AML-193 (cell line): Measurements from ENCODE around the gene ETV6.

ENCODE experiments used
- DNase-seq, 2 experiments: peaks; one replicate each; lab custom pipeline; 2025; lab: John Stamatoyannopoulos, UW

The ETV6 gene

DNA sequence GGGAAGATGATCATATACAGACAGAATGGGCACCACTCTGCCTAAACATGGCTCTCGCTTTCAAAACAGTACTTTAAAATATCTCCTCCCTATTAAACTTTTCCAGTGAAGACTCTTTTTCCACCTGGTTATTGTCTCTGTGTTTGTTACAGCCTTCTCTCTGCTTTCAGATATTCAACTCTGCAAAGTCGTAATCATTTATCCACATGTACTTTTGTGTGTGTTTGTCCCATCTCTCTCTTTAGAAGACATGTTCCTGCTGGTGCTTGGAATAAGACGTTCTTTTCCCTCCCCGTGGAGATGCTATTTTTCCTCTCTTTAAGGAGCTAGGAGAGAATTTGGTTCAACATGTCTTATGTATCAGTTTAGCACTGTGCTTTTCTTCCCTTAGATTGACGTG, 45.1 kb downstream of the ETV6 start:
- DNase-seq, result no peak

DNA sequence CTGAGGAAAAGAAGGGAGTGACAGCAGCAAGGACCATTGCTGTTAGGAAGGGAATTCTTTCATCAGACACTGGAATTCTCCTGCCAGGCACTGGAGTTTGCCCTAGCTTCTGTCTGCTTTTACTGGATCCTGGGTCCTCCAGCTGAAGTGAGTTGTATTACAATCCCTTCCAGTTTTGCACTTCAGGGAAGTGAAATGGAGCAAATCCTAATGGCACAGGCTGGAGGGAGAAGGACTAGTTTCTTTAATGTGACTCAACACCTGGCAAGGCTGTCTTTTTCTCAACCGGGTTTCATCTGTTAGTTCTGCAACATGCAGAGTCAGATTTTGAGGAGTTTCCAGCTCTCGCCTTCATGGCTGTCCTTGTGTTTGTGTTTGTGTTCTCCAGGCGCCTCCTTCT, 45.8 kb downstream of the ETV6 start:
- DNase-seq, result no peak

DNA sequence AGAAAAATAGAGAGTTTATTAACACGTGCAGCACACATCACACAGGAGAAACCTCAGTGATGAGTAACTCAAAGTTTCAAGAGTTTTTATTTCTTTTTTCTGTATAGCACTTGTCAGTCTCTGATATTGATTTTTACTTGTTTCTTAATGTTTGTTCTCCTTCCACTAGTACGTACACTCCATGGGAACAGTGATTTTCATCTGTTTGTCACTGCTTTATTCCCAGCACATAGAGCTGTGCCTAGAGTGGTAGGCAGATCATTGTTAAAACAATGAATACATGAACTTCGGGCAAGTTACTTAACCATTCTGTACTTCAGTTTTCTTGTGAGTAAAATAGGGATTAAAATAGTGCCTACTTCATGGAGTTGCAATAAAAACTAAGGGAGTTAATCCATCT, 46.6 kb downstream of the ETV6 start:
- no peak for DNase-seq

DNA sequence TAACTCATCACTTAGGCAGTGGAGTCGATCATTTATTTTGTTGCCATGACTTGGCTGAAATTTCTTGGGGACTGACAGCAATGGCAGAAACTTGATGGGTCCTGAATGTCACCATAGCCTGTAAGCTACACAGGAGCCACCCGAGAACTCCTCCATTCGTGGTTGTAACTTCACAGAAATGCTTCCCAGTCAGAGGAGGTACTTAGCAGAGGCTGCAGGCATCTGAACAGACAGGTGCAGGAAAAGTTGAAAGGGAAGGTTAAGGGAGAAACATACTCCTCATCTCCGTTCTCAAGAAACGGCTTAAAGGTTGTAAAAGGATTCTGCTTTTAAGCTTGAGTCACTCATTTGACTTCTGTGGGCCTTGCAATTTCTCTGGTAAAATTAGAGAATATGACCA, 47.7 kb downstream of the ETV6 start:
- DNase-seq, result no peak

DNA sequence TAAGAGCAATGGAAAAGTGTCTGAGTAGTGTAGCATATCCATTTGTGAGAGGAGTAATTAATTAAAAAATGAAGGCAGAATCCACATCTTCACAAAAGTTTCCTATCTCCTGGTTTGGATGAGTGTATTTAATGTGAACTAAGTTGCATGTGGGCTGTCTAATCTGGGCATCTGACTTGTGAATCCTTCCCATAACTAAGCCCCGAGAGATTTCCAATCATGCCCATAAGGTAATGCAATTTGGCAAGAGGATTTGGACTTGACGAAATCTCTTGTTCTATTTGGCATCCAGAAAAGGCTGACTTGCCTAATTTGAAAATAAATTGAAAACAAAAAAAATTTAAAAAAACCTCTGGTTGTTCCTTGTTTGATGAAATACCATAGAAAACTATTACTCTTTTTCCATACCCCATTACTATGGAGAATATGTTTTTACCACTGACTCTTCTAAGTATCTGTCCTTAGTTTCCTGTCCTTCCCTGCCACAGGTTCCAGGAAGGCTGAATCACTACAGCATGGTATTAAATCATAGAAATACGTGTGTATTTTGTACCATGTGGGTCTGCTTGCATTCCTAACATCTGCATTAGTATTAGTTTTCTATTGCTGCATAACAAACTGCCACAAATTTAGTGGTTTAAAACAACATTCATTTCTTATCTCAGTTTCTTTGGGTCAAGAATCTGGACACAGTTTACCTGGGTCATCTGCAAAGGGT, 48.4 kb downstream of the ETV6 start:
- no peak for DNase-seq

DNA sequence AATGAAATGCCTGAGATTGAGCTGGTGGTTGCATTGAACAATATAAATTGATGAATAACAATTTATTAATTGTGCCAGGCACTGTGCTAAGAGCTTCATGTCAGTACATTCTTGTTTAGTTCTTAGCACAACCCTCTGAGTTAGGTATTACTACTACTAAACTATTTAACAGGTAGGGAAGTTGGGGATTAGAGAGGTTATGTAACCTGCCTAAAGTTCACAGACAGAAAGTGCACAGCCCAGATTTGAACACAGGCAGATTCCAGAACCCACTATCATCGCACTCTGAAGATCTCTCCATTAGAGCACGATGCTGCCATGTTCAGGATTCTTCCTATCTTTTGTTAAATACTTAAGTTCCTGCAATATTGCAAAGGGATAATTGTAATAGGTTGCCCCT, 49.3 kb downstream of the ETV6 start:
- DNase-seq, result no peak

DNA sequence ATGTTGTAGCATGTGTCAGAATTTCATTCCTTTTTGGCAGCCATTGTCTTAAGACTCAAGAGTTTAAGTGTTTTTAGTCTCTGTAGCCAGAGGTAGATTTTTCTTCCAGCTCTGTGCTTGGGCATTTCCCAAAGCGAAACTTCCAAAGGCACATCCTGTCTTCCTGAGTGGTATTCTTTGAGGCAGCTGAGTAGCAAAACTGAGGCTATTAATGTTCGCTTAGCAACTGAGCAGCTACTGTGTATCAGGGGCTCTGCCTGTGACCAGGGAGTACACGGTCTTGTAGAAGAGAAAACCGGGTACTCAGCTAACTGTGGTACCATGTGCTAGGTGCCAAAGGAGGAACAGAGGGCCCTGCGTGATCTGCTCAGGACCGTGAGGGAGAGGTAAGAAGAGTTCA, 52.0 kb downstream of the ETV6 start:
- DNase-seq, result no peak

DNA sequence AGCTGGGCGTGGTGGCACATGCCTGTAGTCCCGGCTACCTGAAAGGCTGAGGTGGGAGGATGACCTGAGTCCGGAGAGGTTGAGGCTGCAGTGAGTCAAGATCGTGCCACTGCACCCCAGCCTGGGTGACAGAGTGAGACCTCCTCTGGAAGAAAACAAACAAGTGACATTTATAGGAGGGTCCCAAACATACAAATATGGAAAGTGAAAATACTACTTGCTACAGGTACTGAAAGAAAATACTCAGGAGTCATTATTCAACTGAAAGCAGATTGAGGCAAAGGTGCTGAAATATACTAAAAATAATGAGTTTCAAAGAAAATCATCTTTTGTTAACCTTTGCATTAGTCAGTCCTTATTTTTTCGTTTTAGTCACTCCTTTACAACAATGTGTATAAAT, 53.5 kb downstream of the ETV6 start:
- no peak for DNase-seq

DNA sequence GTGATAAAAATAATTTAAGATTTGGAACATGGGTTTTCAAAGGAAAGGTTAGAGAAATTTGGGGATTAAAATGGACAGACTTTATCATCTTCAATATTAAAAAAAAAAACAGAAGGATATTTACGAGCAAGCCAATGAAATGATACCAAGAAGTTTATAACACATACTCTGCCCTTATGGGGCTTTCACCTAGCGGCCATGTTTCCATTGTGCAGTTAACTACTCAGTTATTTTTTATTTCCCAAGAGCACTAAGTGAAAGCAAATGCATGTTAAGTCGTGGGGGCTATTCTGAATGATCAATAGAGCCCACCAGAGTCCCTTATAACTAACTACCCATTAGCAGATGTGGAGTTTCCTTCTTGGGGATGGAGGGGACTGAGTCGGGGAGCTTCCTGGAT, 53.9 kb downstream of the ETV6 start:
- DNase-seq, result no peak

DNA sequence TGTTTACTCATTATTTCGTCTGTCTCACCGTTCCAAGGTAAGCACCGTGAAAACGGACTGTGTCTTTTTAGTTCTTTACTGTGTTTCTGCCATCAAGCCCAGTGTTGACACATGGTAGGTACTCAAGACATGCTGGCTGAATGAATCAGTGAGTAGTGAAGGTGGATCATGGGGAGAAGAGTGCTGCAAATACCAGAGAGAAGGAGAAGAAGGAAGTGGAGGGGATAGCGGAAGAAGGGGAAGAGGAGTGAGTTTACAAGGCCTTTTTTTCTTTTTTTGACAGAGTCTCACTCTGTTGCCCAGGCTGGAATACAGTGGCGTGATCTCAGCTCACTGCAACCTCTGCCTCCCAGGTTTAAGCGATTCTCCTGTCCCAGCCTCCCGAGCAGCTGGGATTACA, 54.6 kb downstream of the ETV6 start:
- DNase-seq, result no peak

DNA sequence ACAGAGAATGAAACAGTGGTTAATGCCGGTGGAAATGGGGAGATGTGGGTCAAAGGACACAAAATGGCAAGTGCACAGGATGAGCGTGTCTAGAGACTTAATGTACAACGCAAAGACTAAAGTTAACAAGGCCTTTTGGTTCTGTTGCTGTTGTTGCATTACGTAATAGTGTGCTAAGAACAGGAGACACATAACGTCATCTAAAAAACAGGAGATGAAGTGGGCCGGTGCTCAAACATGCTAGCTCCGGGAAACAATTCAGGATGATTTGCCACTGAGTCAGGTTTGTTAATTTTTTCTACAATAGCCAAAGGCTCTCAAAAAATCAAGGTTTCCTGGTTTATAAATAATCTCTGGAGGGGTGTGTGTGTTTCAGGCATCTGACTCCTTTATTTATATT, 55.5 kb downstream of the ETV6 start:
- no peak for DNase-seq

DNA sequence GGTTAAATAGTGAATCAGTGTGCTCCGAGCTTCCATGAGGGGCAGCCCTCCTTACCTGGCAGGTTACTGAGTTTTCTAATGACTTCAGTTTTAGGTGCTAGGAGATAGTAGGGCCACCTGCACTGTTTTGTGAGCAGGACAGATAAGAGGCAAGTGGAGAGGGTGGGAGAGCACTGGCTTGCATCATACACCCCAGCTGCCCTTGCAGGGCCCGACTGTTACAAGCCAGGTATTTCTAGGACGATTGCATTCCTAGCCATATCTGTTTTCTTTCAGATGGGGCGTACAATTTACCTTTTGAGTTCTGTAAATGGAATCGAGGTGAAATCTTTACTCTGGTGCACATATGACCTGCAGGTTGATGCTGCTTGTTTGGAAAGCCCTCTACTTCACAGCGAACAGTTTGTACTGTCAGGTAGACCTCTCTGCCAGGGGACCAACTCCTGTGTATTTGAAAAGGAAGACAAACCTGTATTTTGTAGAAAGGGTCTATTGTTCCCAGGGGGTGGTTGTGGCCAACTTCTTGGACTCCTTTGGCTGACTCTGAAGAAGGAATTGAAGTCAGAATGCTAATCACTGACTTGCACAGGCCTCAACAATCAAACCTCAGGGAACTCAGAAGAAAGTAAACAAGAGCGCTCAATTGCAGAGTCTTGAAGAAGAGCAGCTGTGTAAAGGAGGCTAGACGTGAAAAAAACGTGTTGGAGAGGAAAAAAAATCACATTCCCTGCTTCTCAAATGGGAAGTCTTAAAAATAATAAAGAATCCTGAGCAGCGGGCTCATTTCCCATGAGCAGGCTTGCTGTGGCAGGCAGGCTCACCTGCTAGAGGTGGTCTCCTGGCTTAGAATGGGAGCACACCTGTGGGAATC, 57.3 kb downstream of the ETV6 start:
- no peak for DNase-seq

DNA sequence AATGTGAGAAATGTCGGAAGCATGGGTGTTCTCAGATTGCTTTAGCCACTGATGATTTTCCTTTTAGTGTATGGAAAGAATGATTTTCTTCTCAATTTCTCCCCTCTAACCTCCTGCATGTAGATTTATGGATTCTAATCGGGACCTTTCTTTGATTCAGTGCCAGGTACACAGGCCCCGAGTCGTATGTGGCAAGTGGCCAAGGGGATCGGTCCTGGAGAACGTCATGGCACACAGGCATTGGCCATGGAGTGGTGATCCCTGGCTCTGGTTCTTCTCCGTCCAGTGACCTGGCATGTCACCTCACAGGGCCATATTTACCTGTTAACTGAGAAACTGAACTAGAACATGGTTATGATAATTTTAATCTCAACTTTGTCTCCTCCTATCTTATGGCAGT, 58.1 kb downstream of the ETV6 start:
- no peak for DNase-seq

DNA sequence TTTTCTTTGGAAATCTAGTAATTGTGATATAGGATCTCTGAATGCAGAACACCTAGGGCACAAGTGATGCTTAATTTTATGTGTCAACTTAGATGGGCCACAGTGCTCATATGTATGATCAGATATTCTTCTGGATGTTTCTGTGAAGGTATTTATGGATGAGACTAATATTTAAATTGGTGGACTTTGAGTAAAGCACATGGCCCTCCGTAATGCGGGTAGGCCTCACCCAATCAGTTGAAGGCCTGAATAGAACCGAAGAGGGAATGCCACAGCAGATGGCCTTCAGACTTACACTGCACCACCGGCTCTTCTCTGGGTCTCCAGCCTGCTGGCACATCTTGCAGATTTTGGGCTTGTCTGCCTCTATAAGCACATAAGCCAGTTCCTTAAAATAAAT, 60.0 kb downstream of the ETV6 start:
- DNase-seq, result no peak

DNA sequence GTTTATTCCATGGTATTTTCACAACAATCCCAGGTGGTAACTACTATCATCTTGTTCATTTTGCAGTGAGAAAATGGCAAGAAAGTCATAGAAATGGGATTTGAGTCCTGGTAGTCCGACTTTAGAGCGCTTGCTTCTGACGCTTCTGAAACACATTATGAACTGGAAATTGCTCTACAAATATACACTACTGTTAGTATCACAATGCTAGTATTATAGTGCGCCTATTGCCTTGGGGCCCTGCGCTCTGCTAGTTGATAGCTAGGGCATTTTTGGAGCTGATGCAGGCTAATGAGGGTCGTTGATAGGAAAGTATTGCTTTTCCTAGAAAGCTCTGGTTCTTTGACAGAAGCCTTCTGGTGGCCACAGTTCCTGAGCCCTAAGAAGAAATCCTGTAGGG, 61.0 kb downstream of the ETV6 start:
- no peak for DNase-seq

DNA sequence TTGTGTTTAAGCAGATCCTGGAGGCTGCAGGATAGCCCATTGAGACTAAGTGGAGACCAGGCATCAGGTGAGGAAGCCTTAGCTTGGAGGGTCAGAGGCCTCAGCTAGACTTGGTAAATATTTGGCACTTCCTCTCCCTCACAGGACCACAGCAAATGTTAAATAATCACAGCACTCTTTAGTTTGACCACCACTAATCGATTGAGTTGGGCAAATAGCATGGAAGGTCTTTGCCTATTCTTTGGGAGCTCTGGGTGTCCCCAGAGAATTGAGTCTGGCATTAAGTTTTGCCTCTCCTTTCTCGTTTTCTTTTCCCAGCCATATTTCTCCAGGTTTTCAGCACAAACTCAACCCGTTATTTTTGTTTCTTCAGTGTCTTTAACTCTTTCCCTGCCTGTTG, 61.4 kb downstream of the ETV6 start:
- DNase-seq, result no peak

DNA sequence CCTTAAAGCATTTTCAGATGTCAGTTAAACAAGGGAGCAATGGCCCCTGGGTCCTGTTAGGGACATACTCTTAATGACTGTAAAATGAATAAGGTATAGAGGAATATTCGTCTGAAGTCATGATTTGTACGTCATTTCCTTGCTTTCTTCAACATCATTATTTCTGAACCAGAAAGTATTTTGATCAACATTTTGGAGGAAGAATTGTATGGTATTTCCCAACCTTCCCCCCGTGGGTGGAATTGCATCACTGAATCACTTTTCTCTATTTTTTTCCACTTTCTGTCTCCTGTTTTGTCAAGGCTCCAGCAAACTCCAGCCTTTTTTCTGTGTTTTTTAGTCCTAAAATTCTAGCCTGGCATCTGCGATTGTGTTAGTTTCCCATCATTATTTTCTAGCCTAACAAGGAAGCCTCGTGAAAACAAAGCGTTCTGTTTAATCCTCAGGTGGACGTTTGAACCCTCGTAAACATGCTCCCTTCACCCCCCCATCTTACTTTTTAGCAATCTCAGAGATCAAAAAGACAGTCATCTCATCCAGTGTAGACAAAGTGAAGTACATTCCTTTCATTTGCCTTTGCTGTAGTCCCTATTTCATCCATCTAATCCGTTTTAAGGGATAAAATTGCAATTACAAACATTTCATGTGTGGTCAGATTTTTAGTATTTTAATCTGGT, 62.3 kb downstream of the ETV6 start:
- no peak for DNase-seq

DNA sequence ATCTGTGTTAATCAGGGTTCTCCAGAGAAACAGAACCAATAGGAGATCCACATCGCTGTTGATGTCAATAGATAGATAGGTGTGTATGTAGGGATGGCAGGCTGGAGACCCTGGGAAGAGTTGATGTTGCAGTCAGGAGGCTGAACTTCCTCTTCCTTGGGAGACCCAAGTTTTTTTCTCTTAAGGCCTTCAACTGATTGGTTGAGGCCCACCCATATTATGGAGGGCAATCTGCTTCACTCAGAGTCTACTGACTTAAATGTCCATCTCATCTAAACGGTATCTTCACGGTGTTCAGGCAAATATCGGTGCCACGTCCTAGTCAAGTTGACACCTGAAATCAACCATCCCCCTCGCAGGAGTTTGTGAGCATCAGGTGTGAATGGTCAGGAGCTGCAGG, 63.0 kb downstream of the ETV6 start:
- DNase-seq, result no peak

DNA sequence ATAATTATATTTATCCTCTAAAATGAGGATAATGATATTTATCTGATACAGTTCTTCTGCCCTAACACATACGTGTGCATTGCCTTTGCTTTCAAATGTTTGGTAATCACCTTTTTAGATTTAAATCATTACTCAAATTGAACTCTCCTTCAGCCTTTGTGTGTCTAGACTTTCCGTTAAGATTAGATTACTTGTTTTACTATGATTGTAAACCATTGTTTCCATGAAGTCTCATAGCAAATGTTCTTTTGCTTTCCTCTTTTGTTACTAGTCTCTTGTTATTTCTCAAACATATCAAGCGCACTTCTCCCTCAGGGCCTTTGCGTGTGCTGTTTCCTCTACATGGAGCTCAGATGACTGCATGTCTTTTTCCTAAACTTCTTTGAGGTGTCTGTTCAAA, 63.7 kb downstream of the ETV6 start:
- no peak for DNase-seq

DNA sequence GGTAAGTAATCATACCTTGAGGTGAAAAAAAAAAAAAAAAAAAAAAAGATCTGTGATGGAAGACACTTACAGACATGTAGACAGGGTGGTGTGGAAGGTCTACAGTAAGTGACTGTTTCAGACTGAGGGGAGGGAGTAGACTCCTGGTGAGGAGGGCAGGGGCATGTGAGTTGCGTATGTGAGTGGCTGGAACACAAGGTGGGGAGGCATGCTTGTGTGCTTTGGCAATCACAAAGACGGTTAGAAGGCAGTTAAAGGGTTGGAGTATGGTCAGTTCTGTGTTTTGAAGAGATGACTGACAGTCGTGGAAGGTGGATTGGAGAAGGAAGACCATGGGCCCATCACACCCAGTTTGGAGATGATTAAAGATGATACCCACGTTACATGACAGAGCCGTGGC, 65.2 kb downstream of the ETV6 start:
- no peak for DNase-seq

DNA sequence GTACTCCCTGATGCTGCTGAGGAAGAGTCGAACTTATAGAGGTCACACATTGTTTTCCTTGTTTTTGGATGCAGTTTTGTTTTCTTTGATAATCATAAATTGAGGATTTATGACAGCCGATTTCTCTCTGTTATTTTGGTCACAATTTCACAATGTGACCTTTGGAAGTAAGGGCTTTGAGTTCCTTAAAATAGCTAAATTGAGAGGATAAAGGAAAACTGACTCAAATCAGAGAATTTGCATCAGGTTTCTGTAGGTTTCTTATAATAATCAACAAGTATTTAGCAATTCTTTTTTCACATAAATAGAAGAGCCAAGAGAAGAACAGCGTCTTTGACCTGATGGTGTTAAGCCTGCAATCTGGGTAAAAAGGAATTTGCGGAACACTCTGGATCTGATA, 66.1 kb downstream of the ETV6 start:
- no peak for DNase-seq

DNA sequence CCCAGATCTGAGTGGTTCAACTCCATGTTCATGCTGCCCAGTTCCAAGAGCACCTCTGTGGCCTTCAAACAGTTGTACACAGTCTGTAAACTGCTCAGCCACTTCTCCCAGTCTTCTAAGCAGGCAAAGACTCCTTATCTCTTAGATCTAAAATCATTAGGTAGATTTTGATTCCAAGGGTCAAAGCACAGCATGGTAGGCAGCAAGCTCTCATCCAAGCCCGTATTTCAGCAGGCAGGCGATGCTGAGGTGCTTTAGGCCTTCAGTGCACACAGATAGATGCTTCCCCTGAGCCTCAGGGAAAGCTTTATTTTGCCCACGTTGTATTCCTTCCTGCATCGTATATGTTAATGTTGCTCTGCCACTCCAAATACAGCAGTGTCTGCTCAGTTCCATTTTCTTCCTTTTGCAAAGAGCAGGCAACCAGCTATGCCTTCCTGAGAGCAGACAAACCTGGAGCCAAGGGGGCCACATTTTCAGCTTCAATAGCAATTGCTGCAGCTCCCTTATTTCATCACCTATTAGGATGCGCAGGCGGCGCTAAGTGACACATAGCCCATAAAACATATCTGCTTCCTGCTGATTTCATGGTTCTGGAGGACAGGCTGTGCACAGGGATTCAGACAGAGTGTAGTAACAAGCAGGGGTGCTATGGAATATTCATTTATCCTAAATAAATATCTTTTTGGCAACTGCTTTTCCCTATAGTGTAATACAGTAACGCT, 67.5 kb downstream of the ETV6 start:
- no peak for DNase-seq
